ENCODE measurements around the gene PIMREG. TPM values are rescaled to one million over a fixed set of nuclear protein-coding genes. Genes with fewer than 3 reads are reported as not detected.

PIMREG gene, protein sequence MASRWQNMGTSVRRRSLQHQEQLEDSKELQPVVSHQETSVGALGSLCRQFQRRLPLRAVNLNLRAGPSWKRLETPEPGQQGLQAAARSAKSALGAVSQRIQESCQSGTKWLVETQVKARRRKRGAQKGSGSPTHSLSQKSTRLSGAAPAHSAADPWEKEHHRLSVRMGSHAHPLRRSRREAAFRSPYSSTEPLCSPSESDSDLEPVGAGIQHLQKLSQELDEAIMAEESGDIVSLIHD
- 12.3 TPM for total RNA-seq

GRCh38 chr17:6443692-6444570 is at the start of gene PIMREG:
Gene PIMREG (plus strand): TSS chr17:6444455. CDS start chr17:6445111, 656 bp downstream.
- peak; percentile 98 for DNase-seq

- no peak for DNase-seq
These were observed 45.3 kb upstream of the PIMREG start for GRCh38 chr17:6398955-6399354.

GRCh38 chr17:6402258-6402657 is 42.0 kb upstream of the PIMREG start:
- no peak for DNase-seq

DNA sequence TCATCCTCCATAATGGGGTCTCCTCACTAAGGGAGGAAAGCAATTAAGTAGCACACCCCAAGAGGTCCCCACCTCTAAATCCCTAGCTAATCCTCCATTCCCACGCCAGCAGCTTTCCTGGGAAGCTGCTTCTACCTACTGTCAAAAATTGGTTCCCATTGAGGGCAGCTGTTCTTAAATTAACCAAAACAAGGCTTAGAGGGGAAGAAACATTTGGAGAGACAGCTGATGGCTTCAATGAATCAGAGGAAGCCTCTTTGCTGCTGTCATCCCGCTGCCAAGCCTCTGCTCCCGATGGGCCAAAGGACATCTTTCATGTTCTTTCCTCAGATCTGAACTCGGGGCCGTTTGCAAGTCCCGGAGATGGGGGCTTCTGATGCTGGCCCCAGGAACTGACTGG is 36.0 kb upstream of the PIMREG start:
- peak; percentile 64 for DNase-seq

DNA sequence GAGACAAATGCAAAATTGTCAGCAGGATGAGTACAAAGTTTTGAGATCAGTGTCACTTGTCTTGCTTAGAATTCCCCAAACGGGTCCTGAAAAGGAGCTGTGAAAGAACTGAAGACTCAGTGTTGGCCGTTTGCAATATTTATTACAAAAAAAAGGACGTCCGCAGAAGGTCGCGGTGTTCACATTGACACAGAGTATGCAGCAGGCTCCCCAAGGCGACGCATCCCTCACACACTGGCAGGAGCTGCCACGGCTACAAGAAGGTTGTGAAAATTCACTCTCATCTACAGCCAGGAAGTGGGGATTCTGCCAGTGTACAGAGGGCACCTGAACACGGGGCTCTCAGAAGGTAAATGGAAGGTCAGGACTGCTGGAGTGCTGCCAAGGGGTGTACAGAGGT is 35.5 kb upstream of the PIMREG start:
- DNase-seq = no peak

GRCh38 chr17:6413065-6413464 is 31.2 kb upstream of the PIMREG start:
- DNase-seq = peak; percentile 47

DNA sequence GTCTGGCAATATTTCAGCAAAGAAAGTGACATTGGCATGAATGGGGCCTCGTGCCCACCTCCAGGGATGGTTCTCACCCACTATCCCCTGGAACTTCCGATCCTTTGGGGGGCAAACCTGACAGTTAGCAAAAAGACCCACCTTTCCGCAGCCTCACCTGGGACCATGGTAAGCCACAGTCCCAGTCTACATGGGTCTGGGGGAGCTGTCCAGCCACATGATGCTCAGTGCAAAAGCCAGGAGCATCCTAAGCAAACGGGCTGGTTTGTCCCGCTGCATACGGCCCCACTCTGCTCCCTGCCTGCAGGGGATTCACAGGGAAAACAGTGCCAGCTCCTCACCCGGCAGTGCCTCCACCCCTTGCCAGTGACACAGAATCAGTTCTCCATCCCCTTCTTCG is 28.6 kb upstream of the PIMREG start:
- no peak for DNase-seq

DNA sequence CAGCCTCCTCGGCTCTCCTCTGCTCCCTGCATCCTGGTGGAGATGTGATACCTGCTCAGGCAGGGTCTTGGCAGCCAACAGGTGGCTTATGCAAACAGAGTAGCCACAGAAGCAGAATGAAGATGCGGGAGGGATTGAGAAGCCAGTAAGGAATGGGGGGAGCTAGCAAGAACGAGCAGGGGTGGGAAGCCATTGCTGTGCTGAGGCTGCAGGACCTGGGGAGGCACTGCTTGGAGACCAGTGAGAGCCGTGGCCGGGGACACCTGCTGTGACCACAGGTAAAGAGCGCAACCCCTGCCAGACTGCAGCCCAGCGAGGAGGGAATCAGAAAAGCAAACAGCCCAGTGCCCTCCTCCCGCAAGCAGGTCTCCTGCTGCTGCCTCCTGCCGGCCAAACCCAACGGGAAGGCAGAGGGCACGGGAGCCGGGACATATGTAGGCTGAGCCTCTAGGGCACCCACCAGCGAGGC is 24.0 kb upstream of the PIMREG start:
- no peak for DNase-seq

DNA sequence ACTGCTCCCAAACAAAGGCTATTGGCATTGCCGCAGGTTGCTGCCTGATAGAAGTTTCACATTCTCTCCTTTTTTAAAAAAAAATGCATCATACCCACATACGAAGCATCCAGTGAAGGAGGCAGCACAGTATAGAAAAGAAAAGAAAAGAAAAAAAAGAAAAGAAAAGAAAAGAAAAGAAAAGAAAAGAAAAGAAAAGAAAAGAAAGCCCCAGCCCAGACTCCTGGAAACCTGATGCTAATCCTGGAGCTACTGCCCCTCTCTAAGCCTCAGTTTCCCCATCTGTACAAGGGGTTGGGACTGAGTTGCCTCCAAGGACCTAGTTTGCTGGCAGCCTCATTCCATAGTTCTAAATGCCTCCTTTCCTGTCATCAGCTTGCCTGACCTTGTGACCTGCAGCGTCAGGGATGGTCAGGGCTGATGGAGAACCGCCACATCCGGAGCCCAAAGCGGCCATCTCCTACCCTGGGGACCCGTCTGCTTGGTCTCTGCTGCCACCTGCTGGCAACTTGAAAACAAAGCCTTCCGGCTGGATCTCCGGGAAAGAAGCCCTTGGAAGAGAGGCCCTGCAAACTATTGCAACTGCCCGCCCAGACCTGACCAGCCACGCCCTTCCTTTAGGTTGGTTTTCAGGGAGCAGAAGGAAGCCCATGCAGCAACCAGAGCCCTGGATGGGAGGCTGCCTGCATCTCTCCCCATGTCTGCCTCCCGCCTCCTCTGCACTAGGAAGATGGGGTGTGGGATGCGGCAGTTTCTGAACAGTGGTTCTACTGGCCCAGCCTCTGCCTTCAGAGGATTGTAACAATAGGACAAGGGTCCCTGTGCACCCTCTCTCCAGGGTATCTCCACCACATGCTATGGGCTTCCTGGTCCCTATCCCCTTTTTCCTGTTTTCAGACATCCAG is 22.3 kb upstream of the PIMREG start:
- peak; percentile 90 for DNase-seq

- DNase-seq = no peak
These were observed 21.5 kb upstream of the PIMREG start for GRCh38 chr17:6422654-6423241.

DNA sequence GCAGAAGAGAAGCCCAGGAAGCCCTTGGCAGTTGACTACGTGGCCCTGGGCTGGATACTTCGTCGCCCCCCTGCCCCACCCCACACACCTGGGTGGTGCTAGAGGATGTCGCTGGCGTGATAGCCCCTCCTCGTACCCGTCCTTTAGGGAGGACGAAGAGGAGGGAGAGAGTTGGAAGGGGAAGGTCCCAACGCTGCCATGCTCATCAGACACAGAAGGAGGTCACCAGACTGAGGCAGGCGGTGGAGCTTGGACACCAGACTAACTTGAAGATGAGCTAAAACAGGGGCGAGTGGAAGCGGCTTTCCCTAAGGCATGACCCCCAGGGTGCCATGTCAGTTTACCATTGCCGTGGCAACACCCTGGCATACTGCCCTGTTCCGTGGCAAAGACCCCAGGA is 20.3 kb upstream of the PIMREG start:
- no peak for DNase-seq

DNA sequence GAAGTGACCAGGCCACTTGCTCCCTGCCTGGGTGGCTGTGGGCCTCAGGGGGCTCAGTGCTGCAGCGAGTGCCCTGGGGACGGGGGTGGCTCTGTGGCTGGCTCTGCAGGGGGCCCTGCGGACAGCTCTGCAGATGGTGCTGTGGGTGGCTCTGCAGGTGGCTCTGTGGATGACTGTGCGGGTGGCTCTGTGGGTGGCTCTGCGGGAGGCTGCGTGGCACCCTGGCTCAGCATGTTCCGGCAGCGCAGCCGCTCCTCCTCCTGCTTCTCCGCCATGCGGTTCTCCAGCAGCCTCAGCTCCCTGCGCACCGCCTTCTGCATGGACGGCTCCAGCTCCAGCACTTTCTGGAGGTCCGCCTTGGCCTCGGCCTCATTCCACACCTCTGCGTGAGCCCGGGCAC is 18.8 kb upstream of the PIMREG start:
- no peak for DNase-seq

- no peak for DNase-seq
These were observed 17.7 kb upstream of the PIMREG start for GRCh38 chr17:6426356-6427101.

DNA sequence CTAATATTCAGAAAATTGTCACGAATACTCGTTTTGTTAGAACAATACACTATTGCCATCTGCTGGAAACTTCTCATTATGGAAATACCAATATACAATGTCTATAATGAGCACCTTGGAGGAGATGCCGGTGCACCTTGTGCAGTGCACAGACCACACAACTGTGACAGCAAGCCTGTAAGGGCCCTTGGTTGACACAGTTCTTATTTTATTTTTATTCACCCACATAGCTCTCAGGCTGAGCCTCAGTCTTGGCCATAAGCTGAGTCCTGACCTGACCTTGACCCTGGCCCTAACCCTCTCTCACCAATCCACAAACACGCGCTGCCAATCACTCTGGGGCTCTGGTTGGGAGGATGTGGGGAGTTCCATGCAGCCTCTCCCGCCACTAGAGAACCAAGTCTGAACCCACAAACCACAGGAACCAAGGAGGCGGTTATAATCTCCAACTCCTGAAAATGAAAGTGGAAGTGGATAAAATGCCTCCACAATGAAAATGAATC is 16.9 kb upstream of the PIMREG start:
- no peak for DNase-seq

GRCh38 chr17:6428207-6428965 is 15.9 kb upstream of the PIMREG start:
- DNase-seq = no peak

DNA sequence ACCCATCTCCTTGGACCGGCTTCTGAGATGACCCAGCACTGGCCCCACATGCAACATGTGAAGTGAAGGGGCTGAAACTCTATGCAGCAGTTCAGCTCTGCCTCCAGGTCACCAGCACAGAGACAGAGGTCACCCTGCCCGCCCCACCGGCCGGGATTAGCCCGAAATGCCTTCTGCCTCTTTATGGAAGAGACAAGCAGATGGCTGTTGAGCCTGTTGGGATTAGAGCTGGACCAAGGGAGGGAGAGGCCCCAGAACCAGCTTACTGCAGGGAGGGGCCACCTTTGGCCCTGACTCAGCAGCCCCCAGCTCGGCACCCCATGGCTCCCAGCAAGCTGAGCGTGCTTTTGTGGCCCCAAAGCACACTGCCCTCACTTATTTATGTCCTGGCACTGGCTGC is 15.0 kb upstream of the PIMREG start:
- no peak for DNase-seq

GRCh38 chr17:6430769-6431168 is 13.5 kb upstream of the PIMREG start:
- no peak for DNase-seq

DNA sequence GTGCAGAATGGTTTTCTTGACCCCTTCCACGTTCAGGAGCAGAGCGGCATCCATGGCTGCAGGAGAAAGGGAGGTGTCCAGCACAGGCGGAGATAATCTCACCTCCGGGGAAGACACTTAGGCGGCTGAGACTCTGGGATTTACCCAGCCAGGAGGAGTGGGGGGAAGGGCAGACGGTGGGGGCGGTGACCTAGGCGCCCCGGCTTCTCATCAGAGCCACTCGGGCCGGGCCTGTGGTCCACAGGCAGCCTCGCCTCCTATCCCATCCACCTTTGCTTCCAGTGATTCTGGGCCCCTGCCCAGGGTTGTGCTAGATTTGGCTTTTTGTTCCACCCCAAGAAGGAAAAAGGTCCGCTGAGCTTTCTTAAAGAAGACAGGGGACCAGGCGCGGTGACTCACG is 9.2 kb upstream of the PIMREG start, which contains the start of gene AIPL1:
TSS of gene AIPL1 (minus strand) at position 71 of the 400 bp plus-strand sequence. CDS start at position 54, 17 bp downstream.
- no peak for DNase-seq

DNA sequence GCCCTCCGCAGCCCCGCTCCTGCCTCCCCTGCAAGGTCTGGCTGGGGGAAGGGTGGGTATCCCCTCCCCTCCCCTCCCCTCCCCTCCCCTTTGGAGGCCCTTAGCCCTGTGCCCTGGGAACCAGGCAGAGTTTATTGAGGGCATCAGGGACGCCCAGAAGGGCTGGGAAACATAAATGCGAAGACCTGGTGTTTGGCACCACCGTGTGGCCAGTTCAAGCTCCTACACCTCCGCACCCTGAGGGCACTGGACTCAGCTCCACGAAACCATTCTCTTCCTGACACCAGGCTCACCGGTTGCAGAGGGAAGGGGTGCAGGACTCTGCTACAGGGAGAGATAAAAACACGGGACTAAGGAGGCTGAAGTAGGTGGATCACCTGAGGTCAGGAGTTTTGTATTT is 8.3 kb upstream of the PIMREG start:
- DNase-seq = peak; percentile 81

GRCh38 chr17:6437466-6437865 is 6.8 kb upstream of the PIMREG start:
- DNase-seq = no peak
